Fibroblast of the conjunctiva (primary cell): ENCODE data around the gene AK8.

Source experiments
- DNase-seq: peaks from one replicate; pipeline ENCODE4 v3.0.0-alpha.2; 2010; ENCODE audit warnings: low read depth

Gene AK8

DNA sequence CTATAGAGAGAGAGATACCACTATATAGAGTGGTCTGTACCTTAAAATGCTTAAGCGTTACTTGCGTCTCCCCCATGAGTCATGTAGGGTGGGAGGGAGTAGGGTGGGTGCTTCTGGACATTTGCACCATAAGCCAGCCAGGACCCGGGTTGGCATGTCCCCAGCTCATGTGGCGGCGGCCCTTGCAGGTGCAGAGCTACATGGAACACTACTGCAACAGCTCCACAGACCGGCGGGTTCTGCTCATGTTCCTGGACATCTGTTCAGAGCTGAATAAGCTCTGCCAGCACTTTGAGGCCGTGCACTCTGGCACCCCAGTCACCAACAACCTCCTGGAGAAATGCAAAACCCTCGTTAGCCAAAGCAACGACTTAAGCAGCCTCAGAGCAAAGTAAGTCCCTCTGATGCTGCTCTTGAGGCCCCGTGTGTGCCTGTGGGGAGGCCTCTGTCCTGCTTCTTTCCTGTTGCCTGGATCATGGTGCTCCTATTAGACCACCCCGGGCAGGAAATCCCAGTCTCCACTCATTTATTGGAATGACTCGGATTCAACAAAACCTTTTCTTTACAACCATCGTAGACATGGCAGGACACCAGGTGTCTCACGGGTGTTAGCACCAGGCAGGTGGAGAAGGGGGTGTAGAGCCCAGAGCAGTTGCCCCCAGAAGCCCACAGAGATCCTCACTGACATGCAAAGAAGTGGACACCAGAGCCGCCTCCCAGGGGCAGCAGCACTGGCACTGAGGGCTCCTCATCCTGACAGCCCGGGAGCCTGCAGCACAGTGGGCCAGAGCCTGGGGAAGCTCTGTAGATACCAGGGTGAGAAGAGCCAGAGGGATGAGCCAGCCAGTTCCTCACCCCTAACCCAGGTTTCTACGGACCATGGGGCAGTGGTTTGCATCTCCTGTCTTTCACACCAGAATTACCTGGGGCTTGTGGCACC lies 9.4 kb upstream of the AK8 start:
- no peak for DNase-seq

- DNase-seq: no peak
Observed at GRCh38 chr9:132886334-132886725, 8.2 kb upstream of the AK8 start.

DNA sequence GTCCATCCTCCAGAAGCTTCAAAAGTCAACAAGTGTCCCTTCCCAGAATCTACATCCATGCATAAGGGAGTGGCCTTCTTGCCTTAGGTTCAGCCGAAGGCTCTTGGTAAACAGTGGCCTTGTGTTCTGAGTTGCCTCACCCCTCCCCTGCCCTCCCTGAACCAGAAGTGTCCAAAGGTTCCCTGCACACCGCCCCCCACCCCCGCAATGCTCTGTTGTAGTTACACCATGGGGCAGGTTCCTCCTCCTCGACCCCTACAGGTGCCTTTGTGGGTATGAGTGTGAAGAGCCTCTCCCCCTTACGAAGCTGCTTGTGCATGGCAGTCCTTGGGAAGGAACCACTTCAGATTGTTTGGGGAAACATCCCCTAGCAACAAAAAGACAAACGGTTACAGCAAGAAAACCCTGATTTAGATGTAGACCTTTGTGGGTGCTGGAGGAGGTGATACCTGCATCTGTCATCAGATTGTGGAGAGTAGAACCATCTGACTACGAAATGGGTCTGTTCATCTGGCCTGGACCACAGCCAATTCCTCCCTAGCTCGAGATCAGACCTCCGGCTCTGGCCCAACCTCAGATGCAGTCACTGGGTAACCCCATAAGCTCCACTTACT lies 7.7 kb upstream of the AK8 start:
- no peak for DNase-seq

DNA sequence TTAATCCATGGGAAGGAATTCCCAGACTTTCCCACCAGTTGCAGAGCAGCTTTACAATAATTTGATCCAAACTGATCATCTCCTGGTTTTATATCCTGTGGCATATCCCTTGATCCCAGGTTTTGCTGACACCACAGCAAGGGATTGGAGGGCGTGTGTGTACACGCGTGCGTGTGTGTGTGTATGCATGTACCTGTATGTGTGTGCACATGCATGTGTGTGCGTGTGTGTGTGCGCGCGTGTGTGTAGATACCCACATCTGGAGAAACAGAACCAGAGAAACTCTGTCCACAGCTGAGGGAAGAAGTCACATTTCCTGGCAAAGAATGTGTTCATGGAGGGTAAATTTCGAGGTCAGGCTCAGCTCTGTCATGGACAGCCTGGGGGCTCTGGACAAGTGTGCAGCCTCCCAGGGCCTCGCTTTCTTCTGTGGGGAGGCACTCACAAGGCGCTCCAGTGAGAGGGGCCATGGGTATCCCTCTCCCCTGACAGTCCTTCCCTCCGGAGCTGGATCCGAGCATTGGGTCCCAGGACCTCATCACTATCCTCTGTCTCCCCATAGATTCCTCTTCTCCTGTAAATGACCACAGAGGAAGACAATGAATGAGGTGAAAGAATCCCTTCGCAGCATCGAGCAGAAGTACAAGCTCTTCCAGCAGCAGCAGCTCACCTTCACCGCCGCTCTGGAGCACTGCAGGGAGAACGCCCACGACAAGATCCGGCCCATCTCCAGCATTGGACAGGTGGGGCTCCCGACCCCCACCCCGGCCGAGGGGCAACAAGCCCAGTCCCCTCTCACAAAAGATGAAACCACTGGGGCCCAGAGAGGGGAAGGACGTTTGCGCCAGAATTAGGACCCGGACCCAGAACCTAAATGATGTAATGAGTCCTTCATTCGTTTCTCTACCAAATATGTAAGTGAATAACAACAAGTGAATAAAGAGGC lies 5.5 kb upstream of the AK8 start:
- no peak for DNase-seq

- no peak for DNase-seq
Observed at GRCh38 chr9:132882616-132883015, 4.5 kb upstream of the AK8 start.

GRCh38 chr9:132881826-132882225 lies 3.7 kb upstream of the AK8 start:
- DNase-seq: no peak

- no peak for DNase-seq
Observed at GRCh38 chr9:132880324-132880661, 2.2 kb upstream of the AK8 start.

DNA sequence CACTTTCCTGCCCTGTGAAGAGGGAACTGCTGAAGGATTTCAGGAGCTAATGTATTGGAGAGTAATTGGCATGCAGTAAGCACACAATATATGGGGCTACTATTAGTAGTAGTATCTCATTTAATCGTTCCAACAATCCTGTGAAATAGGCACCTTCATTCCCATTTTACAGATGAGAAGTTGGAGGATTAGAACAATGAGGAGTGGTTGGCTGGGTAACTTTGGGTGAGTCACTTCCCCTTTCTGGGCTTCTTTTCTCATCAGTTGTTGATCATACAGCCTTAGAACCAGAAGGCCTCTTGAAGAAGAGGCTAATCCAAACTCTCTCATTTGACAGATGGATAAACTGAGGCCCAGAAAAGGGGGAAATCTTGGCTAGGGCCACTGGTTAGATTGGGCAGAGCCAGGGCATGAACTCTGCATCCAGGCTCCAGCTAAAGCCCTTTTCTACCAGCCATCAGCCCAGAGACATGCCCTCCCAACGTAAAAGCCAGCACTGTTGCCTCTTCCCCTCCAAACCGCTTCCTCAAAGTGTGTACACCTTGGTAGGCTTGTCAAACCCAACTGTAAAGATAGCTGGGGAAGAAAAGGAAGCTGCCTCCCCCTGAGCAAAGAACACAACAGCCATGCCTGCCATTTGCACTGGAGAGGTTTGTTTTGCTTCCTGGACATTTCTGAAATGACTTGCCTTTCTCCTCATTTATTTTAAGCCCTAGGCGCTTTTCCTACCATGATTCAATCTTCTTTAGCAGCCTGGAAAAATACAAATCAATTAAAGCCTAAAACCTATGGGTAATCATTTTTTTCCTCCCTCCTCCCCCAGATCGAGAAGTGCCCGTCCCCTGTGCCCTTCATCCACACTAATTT lies 1.6 kb upstream of the AK8 start:
- DNase-seq: no peak

GRCh38 chr9:132878695-132879456 lies 792 bp upstream of the AK8 start, which contains the start of gene SPACA9:
TSS of gene SPACA9 (plus strand) at chr9:132878898. CDS start at chr9:132883948, 5,050 bp downstream.
- peak; percentile 46 for DNase-seq

- DNase-seq: no peak
Observed at GRCh38 chr9:132877458-132877823, 643 bp downstream of the AK8 start.

DNA sequence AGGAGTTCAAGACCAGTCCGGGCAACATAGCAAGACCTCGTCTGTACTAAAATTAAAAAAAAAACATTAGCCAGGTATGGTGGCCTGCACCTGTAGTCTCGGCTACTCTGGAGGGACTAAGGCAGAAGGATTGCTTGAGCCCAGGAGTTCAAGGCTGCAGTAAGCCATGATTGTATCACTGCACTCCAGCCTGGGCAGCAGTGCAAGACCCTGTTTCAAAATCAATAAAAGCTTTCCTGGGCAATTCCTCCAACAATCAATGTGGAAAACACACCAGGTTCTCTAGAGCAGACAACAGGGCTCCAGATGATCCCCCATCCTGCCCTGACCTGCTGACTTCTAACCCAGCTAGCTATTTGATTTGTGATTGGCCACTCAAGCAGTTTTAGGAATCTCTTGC lies 1.2 kb downstream of the AK8 start:
- DNase-seq: no peak

- no peak for DNase-seq
Observed at GRCh38 chr9:132875159-132875558, 2.9 kb downstream of the AK8 start.

GRCh38 chr9:132873403-132873802 lies 4.7 kb downstream of the AK8 start:
- no peak for DNase-seq

- DNase-seq: no peak
Observed at GRCh38 chr9:132869266-132869665, 8.8 kb downstream of the AK8 start.

GRCh38 chr9:132866898-132867297 lies 11.2 kb downstream of the AK8 start:
- no peak for DNase-seq

DNA sequence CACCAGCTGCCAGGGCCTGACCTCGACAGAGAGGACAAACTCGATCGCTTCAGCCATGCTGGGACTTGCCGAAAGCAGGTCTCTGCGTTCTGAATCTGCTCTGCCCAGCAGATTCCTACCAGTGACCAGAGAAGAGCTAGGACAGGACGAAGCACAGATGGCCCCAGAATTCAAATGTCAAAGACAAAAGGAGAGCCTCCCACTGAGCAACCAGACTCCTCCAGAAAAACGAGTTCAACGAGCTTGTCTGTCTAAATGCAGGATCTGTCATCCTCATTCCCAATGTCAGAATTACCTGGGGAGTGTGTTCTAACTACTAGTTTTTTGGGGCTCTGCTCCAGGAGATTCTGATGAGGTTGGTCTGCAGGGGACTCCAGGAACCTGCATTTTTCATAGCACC lies 13.4 kb downstream of the AK8 start:
- no peak for DNase-seq

- DNase-seq: no peak
Observed at GRCh38 chr9:132864277-132864676, 13.8 kb downstream of the AK8 start.

- no peak for DNase-seq
Observed at GRCh38 chr9:132863096-132863495, 15.0 kb downstream of the AK8 start.

DNA sequence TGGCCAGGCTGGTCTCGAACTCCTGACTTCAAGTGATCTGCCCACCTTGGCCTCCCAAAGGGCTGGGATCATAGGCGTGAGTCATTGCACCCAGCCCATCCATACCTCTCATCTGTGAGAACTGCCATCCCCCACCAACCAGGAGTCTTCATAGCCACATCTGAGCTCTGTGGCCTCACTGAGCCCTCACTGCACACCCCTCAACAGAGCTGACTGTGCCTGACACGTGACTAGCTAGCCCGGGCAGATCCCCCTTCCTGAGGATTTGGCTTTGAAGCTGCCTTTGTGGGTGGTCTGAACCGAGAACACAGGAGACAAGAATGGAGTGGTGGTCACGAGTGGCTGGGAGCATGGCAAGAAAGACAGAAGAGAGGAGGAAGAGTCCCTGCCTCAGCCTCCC lies 15.6 kb downstream of the AK8 start:
- no peak for DNase-seq

GRCh38 chr9:132861666-132862065 lies 16.4 kb downstream of the AK8 start:
- DNase-seq: no peak

DNA sequence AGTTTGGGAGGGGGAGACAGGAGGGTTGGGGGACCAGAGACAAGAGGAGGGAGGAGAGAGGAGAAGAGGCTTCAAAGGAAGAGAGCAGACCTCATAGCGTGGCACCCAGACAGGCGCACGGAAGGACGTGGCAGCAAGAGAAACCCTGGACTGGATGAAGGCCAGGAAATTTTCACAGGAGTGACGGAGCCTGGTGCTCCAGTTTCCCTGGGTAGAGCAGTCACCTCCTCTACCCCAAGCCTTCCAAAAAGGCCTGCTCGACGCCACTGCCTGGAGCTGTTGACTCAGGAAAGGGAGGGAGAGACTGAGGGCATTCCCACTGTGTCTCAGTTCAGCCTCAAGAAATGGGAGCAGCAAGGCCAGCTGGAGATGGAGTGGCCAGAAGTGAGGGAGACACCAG lies 19.3 kb downstream of the AK8 start:
- DNase-seq: no peak
